H1 (cell line): Measurements from ENCODE around the gene PLEKHH3. TPM values are rescaled to one million over a fixed set of nuclear protein-coding genes. Genes with fewer than 3 reads are reported as not detected.
A peak's percentile ranks its signal among the peaks of the same experiment; 100 is the strongest.

Experiments used
- ASH2L ChIP-seq: fragments of 200-600, 300-600 bp; sonication (generic); IDR thresholded peaks from one replicate; pipeline ENCODE4 v1.7.1; 2017; ENCODE audit warnings: low read length
- BRCA1 ChIP-seq: IDR thresholded peaks from 2 replicates; pipeline ENCODE4 v1.6.1; 2012; ENCODE audit warnings: low read depth, low read length, improper control_type of control experiment
- CEBPB ChIP-seq: IDR thresholded peaks from 2 replicates; pipeline ENCODE4 v1.6.1; 2012; ENCODE audit warnings: low read depth, low read length
- CHD2 ChIP-seq: IDR thresholded peaks from 2 replicates; pipeline ENCODE4 v1.6.1; 2012; ENCODE audit warnings: low read length, improper control_type of control experiment
- FOSL1 ChIP-seq: IDR thresholded peaks from 2 replicates; pipeline ENCODE4 v1.6.1; 2011; ENCODE audit warnings: mild to moderate bottlenecking, low read depth, low read length, moderate library complexity; ENCODE audit not compliant: insufficient read depth
- GTF2F1 ChIP-seq: IDR thresholded peaks from 2 replicates; pipeline ENCODE4 v1.6.1; 2012; ENCODE audit warnings: low read depth, low read length, improper control_type of control experiment, borderline replicate concordance
- MAX ChIP-seq: IDR thresholded peaks from 2 replicates; pipeline ENCODE4 v1.6.1; 2012; ENCODE audit warnings: inconsistent platforms
- NRF1 ChIP-seq: IDR thresholded peaks from 2 replicates; pipeline ENCODE4 v1.6.1; 2011; ENCODE audit warnings: mild to moderate bottlenecking, low read depth, low read length, improper control_type of control experiment
- PHF8 ChIP-seq: fragments of 200-600 bp; sonication (generic); conservative IDR thresholded peaks from 2 replicates; pipeline ENCODE4 v1.7.1; 2012; ENCODE audit warnings: low read depth, mild to moderate bottlenecking, inconsistent platforms, low read length, moderate library complexity
- RBBP5 ChIP-seq: IDR thresholded peaks from 2 replicates; pipeline ENCODE4 v1.7.1; 2012; ENCODE audit warnings: low read depth, mild to moderate bottlenecking, inconsistent platforms, low read length, moderate library complexity, borderline replicate concordance
- SIN3A ChIP-seq, 2 experiments: IDR thresholded peaks in 1 of 2; conservative IDR thresholded peaks in 1 of 2; 2 replicates each; pipeline ENCODE4 v1.6.1; 2011 to 2012; ENCODE audit warnings: low read length in 2 of 2, improper control_type of control experiment in 1 of 2, low read depth in 1 of 2, mild to moderate bottlenecking in 1 of 2
- SIX5 ChIP-seq: IDR thresholded peaks from 2 replicates; pipeline ENCODE4 v1.6.1; 2011; ENCODE audit warnings: mild to moderate bottlenecking, low read depth, low read length
- SRF ChIP-seq: IDR thresholded peaks from 2 replicates; pipeline ENCODE4 v1.6.1; 2011; ENCODE audit warnings: mild to moderate bottlenecking, low read depth, low read length, moderate library complexity
- TAF7 ChIP-seq: optimal IDR thresholded peaks from 2 replicates; pipeline ENCODE3; 2011; ENCODE audit warnings: low read depth, mild to moderate bottlenecking, inconsistent platforms, low read length, moderate library complexity, borderline replicate concordance
- TCF12 ChIP-seq: IDR thresholded peaks from 2 replicates; pipeline ENCODE4 v1.6.1; 2011; ENCODE audit warnings: low read depth, mild to moderate bottlenecking, low read length
- TEAD4 ChIP-seq: IDR thresholded peaks from 2 replicates; pipeline ENCODE4 v1.6.1; 2012; ENCODE audit warnings: low read depth, low read length, inconsistent platforms, mixed read lengths
- polyA plus RNA-seq, 7 experiments: library from polyadenylated mRNA; depleted of rRNA in 3 of 7; stranded (reverse) in 5 of 7; unstranded in 2 of 7; fragments of >200 nt in 5 of 7; fragments of 200-250 nt in 2 of 7; gene quantifications; 1 replicate in 5 of 7; 2 replicates in 1 of 7; 4 replicates in 1 of 7; pipeline versions ENCODE4 v1.2.1 to v1.2.3, GENCODE V29; 2011 to 2013; ENCODE audit warnings: missing spikeins in 2 of 7, mixed read lengths in 2 of 7
- total RNA-seq: library from RNA; stranded (reverse); fragmentation: NEBNext Ultra II Directional; extraction: Animal tissue kit (Norgen Biotek cat#: 25700); gene quantifications from 2 replicates; pipeline ENCODE4 v1.2.1, GENCODE V29; 2021
- TF ChIP-seq, protein P1 (sequence below): IDR thresholded peaks from 2 replicates; pipeline ENCODE4 v1.6.1; 2011; ENCODE audit warnings: low read length, improper control_type of control experiment

Gene PLEKHH3
- total and polyA plus RNA-seq, 2 of the 8 experiments (the other 6 are each of a cell fraction or from before 2014, with no cell fraction given): 11.1 to 13.5 TPM

DNA sequence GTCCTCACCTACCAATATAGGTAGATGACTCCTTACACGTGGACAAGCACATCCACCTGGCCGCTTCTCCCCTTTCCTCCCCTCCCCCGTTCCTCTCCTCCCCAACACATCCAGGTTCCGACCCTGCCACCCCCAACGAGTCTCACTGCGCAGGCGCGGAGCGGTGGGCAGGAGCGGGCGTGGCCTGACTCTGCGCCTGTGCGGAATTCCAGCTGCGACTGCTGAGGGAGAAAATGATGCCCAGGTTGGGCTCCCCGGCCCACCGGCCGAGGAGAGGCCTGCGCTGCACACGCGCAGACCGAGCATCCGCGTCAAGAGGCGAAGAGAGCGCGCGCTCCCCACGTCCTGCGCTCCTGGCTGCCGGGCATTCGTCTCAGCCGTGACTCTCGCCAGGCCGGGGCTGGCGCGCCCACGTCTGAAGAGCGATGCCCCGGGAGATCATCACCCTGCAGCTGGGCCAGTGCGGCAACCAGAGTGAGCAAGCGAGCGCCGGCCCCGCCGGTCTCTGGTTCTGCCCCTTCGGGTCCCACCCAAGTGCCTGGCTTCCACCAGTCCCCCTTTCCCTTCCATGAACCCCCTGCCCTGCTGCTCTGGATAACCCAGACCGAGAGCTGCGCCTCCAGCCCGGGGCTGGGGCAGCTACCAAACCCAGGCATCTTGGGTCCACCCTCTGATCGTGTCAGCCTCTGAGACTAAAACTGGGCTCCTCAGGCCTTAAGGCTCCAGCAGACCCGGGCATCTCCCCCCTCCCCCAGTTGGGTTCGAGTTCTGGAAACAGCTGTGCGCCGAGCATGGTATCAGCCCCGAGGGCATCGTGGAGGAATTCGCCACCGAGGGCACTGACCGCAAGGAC, 17.5 kb downstream of the PLEKHH3 start, which contains the start of gene TUBG2 (continued):
- TF ChIP-seq, protein P1, sequence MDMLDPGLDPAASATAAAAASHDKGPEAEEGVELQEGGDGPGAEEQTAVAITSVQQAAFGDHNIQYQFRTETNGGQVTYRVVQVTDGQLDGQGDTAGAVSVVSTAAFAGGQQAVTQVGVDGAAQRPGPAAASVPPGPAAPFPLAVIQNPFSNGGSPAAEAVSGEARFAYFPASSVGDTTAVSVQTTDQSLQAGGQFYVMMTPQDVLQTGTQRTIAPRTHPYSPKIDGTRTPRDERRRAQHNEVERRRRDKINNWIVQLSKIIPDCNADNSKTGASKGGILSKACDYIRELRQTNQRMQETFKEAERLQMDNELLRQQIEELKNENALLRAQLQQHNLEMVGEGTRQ: no peak
- TF ChIP-seq TAF7: no peak
- 0 out of 2 replicates have a peak, but pooled peaks have one; percentile 26 for TF ChIP-seq GTF2F1
- TF ChIP-seq CEBPB: no peak
- TF ChIP-seq SIX5: no peak
- TF ChIP-seq RBBP5: no peak; the same call in 1 of the 2 replicates
- no peak for TF ChIP-seq SIN3A (conservative IDR thresholded peaks at IDR 0.05 in 1 of 2, IDR thresholded peaks at IDR 0.05 in 1 of 2; ENCODE audit: low read depth in 1 of 2, low read length in 2 of 2)
- no peak for TF ChIP-seq BRCA1
- no peak for TF ChIP-seq FOSL1
- 0 out of 2 replicates have a peak, but pooled peaks have one; percentile 30 for TF ChIP-seq CHD2
- no peak for TF ChIP-seq SRF
- TF ChIP-seq NRF1: peak; percentile 92
- TF ChIP-seq TCF12: no peak
- TF ChIP-seq PHF8: peak; percentile 65; the same call in 1 of the 2 replicates
- TF ChIP-seq ASH2L: no peak
- TF ChIP-seq MAX: peak; percentile 75
- TF ChIP-seq TEAD4: peak; percentile 90
- TF ChIP-seq, all 59 proteins: peak for 14
